ENCODE measurements around the gene FBLN2.

Gene FBLN2

GRCh38 chr3:13532085-13532484 is 16.8 kb upstream of the FBLN2 start:
- DNase-seq (ENCODE audit: low spot score): no peak

DNA sequence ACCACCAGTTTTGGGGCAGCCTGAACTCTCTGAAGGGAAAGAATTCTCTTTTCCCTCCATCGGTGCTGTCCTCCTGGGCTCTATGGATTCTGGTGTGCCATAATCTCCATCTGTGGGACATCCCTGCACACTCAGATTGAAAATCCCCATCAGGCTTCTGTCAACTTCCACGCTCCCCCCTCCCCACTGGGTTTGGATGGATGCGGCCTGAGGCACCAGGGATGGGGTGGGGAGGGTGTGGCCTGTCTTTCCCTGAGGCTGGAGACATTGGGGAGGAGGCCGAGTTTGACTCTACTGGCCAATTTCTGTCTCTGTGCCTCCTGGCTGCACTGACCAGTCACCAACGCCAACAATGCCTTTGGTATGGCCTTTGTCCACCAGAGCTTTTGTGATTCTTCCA is 16.3 kb upstream of the FBLN2 start:
- DNase-seq (ENCODE audit: low spot score): no peak

- no peak for DNase-seq (ENCODE audit: low spot score)
Measured at GRCh38 chr3:13533885-13534301, 15.0 kb upstream of the FBLN2 start.

- DNase-seq (ENCODE audit: low spot score): no peak
Measured at GRCh38 chr3:13535526-13535875, 13.4 kb upstream of the FBLN2 start.

GRCh38 chr3:13535905-13536304 is 13.0 kb upstream of the FBLN2 start:
- peak; percentile 24 for DNase-seq (ENCODE audit: low spot score)

GRCh38 chr3:13536432-13536831 is 12.5 kb upstream of the FBLN2 start:
- no peak for DNase-seq (ENCODE audit: low spot score)

GRCh38 chr3:13536832-13537231 is 12.1 kb upstream of the FBLN2 start:
- no peak for DNase-seq (ENCODE audit: low spot score)

DNA sequence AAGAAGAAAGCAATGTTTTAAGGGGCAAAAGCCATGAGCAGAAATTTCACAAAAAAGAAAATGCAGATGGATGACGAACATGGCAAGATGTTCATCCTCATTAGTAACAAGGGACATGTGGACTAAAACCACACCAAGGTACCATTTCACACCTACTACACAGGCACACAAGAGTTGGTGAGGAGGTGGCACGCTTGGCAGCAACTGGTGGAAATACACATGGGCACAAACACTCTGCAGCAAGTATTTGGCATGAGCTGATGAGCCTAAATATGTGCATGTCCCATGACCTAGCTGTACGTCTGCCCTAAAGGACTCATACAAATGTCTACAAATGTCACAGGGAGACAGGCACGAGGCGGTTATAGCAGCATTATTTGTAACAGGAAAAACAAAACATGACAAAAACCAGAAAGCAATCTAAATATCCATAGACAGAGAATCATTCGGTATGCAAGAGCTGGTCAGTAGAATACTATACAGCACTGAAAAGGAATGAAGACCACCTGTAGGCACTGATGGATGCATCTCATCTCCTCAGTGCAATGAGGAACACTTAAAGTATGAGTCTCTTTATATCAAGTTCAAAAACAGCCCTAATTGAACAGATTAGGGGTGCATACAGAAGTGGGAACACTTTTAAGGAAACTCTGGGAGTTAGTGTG is 11.5 kb upstream of the FBLN2 start:
- DNase-seq (ENCODE audit: low spot score): no peak

DNA sequence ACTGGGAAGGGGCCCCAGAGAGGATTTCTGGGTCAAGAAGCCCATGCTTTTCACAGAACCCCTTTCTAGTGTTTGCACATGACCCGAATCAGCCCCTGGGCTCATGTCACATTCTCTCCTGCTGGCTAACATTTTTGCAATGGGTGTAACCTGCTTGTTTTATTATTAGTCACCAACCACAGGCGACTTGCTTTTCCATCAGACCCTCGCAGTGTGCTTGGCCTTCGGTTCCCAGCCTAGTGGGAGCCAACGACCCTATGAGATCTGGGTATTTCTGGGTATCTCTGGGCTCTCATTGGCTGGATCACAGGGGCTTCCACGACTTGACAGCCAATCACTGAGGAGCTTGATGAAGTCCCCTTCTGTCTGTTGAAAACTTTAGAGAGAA is 11.0 kb upstream of the FBLN2 start:
- DNase-seq (ENCODE audit: low spot score): no peak

DNA sequence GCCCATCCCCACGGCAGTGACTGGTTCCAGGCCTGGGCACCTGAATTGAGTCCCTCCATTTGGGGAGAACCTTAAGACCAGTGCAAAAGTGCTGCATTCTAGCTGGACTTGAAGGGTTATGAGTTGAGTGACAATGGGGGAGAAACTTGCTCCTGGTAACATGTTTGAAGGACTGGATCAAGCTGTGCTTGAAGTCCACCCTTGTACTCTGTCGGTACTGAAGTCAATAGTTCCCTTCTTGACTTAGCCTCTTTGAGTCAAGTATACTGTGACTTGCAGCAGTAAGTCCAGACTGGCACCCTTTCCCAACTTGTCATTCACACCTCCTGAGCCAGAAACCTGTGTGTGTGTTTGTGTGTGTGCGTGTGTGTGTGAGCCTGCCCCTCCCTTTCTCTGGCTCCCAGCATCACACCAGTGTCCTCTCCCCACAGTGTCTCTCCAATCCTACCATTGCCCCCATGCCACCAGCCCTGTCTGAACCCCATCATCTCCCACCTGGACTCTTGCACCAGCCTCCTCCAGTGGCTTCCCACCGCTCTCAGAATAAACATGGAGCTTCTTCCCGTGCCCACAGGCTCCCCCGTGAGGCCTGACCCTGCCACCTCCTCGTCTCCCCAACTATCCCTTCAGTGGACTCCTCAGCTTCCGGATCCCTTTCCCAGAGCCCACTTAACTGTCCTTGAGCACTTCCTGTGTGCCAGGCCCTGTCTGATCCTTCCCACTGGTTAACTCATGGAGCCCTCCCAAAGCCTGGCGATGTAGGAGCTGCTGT is 10.2 kb upstream of the FBLN2 start:
- no peak for DNase-seq (ENCODE audit: low spot score)

GRCh38 chr3:13539292-13539638 is 9.7 kb upstream of the FBLN2 start:
- no peak for DNase-seq (ENCODE audit: low spot score)

GRCh38 chr3:13539671-13540070 is 9.3 kb upstream of the FBLN2 start:
- DNase-seq (ENCODE audit: low spot score): no peak

GRCh38 chr3:13540297-13540995 is 8.5 kb upstream of the FBLN2 start:
- no peak for DNase-seq (ENCODE audit: low spot score)

DNA sequence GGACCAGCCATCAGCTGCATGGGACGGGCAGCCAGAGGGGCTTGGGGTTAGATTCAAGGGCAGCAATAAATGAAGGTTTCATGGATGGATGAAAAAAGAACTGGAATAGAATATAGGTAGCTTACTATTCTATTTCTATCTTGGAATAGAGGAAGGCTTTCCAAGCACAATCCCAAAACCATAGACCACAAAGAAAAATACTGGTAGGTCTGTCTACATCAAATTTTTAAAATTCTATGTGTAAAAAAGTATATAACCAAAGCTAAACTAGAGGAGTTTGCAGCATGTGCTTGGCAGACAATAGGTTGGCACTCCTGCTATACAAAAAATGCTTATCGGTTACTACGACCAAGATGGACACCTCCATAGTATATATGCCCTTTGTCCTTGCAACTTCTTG is 7.2 kb upstream of the FBLN2 start:
- DNase-seq (ENCODE audit: low spot score): no peak

- DNase-seq (ENCODE audit: low spot score): no peak
Measured at GRCh38 chr3:13542142-13542541, 6.8 kb upstream of the FBLN2 start.

DNA sequence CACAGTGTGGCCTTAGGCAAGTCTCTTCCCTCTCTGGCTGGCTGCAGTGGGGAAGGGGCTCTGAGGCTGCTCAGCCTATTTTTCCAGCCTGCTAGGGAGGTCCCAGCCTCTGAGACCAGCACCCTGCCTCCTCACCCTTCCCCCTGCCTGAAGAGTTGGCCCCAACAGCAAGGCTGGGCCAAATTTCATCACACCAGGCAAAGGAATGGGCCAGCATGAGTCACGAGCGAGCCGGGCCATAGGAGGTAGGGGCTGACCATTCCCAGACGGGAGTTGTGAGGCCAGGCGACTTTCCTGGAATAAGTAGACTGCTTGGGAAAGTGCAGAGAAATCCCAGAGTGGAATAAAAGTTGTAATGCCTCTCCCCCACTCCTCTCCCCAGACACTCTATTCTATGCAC is 5.7 kb upstream of the FBLN2 start:
- DNase-seq (ENCODE audit: low spot score): no peak

DNA sequence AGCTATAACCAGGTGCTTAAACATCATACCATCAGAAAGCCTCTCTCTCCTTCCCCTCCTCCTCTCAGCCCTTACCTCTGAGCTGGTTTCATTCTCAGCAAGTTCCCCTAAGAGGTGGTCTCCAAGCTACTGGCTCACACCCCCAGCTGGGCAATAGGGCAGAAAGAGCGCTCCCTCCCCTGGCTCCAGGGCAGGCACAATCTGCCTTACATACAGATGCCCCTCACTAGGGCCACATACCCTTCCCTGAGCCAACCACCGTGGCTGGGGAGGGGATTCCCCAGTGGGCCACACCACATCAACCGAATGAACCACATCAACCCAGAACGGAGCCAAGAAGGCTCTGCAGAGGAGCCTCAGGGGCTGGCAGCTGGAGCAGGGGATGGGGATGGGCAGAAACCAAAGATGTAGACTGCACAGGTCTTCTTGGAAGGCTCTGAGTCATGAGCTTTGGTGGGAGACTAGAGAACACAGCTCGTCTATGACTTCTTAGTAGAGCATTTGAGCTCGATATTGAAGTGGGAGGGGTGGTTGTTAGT is 4.6 kb upstream of the FBLN2 start:
- DNase-seq (ENCODE audit: low spot score): no peak

GRCh38 chr3:13544951-13545651 is 3.8 kb upstream of the FBLN2 start:
- DNase-seq (ENCODE audit: low spot score): no peak

- no peak for DNase-seq (ENCODE audit: low spot score)
Measured at GRCh38 chr3:13545952-13546454, 2.9 kb upstream of the FBLN2 start.

GRCh38 chr3:13546667-13547171 is 2.2 kb upstream of the FBLN2 start:
- DNase-seq (ENCODE audit: low spot score): no peak

DNA sequence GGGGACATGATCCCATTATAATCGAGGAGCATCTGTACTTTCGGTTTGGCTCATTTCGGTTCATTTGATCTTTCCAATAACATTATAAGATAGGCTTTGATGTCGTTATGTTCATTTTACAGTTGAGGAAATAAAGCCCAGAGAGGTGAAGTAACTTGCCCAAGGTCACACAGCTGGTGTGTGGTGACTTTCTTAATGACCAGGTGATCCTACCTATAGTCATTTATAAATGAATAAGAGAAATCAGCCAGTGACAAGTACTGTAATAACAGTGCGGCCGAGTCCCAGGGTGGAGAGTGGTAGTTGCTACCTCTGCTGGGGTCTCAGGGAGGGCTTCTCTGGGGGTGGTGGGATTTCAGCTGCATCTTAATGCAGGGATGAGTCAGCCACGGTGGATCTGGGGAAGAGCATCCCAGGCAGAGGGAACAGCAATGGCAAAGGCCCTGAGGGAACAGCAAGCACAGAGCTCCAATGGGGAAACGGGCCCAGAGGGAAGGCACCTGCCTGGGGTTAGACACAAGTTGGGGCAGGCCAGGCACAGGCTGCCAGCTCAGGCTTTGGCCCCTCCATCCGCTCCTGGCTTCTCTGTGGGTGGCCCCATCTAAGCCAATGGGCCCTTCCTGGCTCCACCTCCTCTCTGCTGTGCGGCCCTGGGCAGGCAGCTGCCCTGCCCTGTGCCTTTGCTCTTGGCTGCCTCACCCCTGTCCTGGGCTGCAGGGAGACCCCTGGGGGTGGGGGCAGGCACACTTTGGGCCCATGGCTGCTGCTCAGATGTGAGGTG is 1.1 kb upstream of the FBLN2 start:
- no peak for DNase-seq (ENCODE audit: low spot score)
